ENCODE data around the gene ESYT3. TPM values are rescaled to one million over a fixed set of nuclear protein-coding genes. Genes with fewer than 3 reads are reported as not detected.
"Not testable (repeated sequence)": the region's sequence is repeated elsewhere in the genome, so short reads cannot be mapped to it uniquely, and the experiment has no call there.

Gene ESYT3
- total RNA-seq, 4 donors from 2014 or later, result 0.57 to 2.9 (median 1.2) TPM

- TF ChIP-seq CTCF (IDR thresholded peaks at IDR 0.05) (no peak), POLR2A (IDR thresholded peaks at IDR 0.05) (no peak)
- 92 to 93% methylated on average over 1 of the region's 1 CpG for WGBS, 2 donors
Measured at GRCh38 chr3:138491971-138492370, 57.6 kb downstream of the ESYT3 start.

GRCh38 chr3:138492980-138493675, 58.7 kb downstream of the ESYT3 start:
- no peaks in the 10 kb centered on the region for H3K27me3 ChIP-seq
- intact Hi-C loops (cut with DNase I), result no loop called here
- H3K9me3 ChIP-seq, result peaks cover 0 to 9% (median under 1%) of the 10 kb centered on the region in 3 donors
- peaks cover 0 to 36% (median 0%) of the 10 kb centered on the region in 3 donors for H3K36me3 ChIP-seq
- no peak overlapping the region for H3K27ac ChIP-seq
- no peaks in the 10 kb centered on the region for H3K4me1 ChIP-seq
- 84 to 100% methylated on average over 3 to 4 of the region's 4 CpGs for WGBS, 2 donors
- DNase-seq, result no peak
- TF ChIP-seq POLR2A (IDR thresholded peaks at IDR 0.05), result no peak
- H3K4me3 ChIP-seq, result no peak overlapping the region

More at GRCh38 chr3:138491971-138492370, 57.6 kb downstream of the ESYT3 start:
- Histone ChIP-seq H3K4me1 (no peaks in the 10 kb centered on the region), H3K9me3 (peaks cover 0 to 21% (median 6%) of the 10 kb centered on the region in 3 donors), H3K27me3 (no peaks in the 10 kb centered on the region), H3K36me3 (peaks cover 0 to 29% (median 0%) of the 10 kb centered on the region in 3 donors), H3K4me3 (no peak overlapping the region), H3K27ac (no peak overlapping the region)
- no peak for DNase-seq
- intact Hi-C loops (cut with DNase I), result no loop called here

GRCh38 chr3:138493804-138494606, 59.6 kb downstream of the ESYT3 start:
- no peak for DNase-seq
- H3K9me3 ChIP-seq, result peaks cover 0 to under 1% (median 0%) of the 10 kb centered on the region in 3 donors
- no peak overlapping the region for H3K27ac ChIP-seq
- peaks cover 0 to 45% (median 0%) of the 10 kb centered on the region in 3 donors for H3K36me3 ChIP-seq
- no peaks in the 10 kb centered on the region for H3K27me3 ChIP-seq
- intact Hi-C loops (cut with DNase I), result no loop called here
- TF ChIP-seq CTCF (IDR thresholded peaks at IDR 0.05) (no peak), POLR2A (IDR thresholded peaks at IDR 0.05) (no peak)
- no peak overlapping the region for H3K4me3 ChIP-seq
- H3K4me1 ChIP-seq, result no peaks in the 10 kb centered on the region
- WGBS, 2 donors, result 60 to 77% methylated on average over 3 of the region's 3 CpGs

GRCh38 chr3:138494607-138494929, 60.2 kb downstream of the ESYT3 start:
- Histone ChIP-seq H3K4me1 (no peaks in the 10 kb centered on the region), H3K27ac (no peak overlapping the region), H3K4me3 (no peak overlapping the region), H3K27me3 (no peaks in the 10 kb centered on the region), H3K9me3 (no peaks in the 10 kb centered on the region), H3K36me3 (peaks cover 0 to 51% (median 0%) of the 10 kb centered on the region in 3 donors)
- no peak for DNase-seq
- intact Hi-C loops (cut with DNase I), result no loop called here
- TF ChIP-seq POLR2A (IDR thresholded peaks at IDR 0.05) (no peak), CTCF (IDR thresholded peaks at IDR 0.05) (no peak)

- H3K27me3 ChIP-seq; DNase-seq; H3K27ac ChIP-seq; intact Hi-C loops (cut with DNase I); H3K4me3 ChIP-seq; H3K4me1 ChIP-seq; H3K9me3 ChIP-seq: not testable (repeated sequence)
- peaks cover 0 to 59% (median 0%) of the 10 kb centered on the region in 3 donors for H3K36me3 ChIP-seq
- WGBS, 2 donors, result 85 to 97% methylated on average over 3 of the region's 3 CpGs
Measured at GRCh38 chr3:138495638-138496037, 61.2 kb downstream of the ESYT3 start.

GRCh38 chr3:138496436-138496835, 62.0 kb downstream of the ESYT3 start:
- Histone ChIP-seq H3K27ac (no peak overlapping the region), H3K27me3 (no peaks in the 10 kb centered on the region), H3K4me1 (no peaks in the 10 kb centered on the region), H3K4me3 (no peak overlapping the region), H3K9me3 (no peaks in the 10 kb centered on the region), H3K36me3 (peaks cover 0 to 59% (median 0%) of the 10 kb centered on the region in 3 donors)
- TF ChIP-seq POLR2A (IDR thresholded peaks at IDR 0.05) (no peak), CTCF (IDR thresholded peaks at IDR 0.05) (no peak)
- WGBS, 2 donors, result 91 to 94% methylated on average over 2 of the region's 2 CpGs
- no peak for DNase-seq
- intact Hi-C loops (cut with DNase I), result no loop called here
